Esophagus muscularis mucosa (tissue), 4 donors: ENCODE results near the gene MEF2C. TPM values are rescaled to one million over a fixed set of nuclear protein-coding genes. Genes with fewer than 3 reads are reported as not detected.

ENCODE experiments used
- DNase-seq: peaks from one replicate; pipeline ENCODE4 v3.0.0-alpha.2; 2017; ENCODE audit errors: extremely low spot score
- H3K27ac ChIP-seq, 4 donors: fragments of 200-600 bp; sonication (generic); replicated peaks in 1 of 4; 1 replicate in 3 of 4; 2 replicates in 1 of 4; pipeline ENCODE4 v1.5.1; 2016 to 2019; ENCODE audit warnings: mild to moderate bottlenecking in 1 of 4
- H3K27me3 ChIP-seq, 4 donors: fragments of 200-600 bp; sonication (generic); one replicate each; pipeline versions ENCODE4 v1.5.1 to v1.6.0; 2016 to 2019
- H3K36me3 ChIP-seq, 4 donors: fragments of 200-600 bp; sonication (generic); one replicate each; pipeline ENCODE4 v1.5.1; 2016 to 2019
- H3K4me1 ChIP-seq, 4 donors: fragments of 200-600 bp; sonication (generic); one replicate each; pipeline ENCODE4 v1.5.1; 2016 to 2019
- H3K4me3 ChIP-seq, 4 donors: fragments of 200-600 bp; sonication (generic); 1 replicate in 2 of 4; 2 replicates in 2 of 4; pipeline ENCODE4 v1.5.1; 2016 to 2019; ENCODE audit warnings: mild to moderate bottlenecking in 4 of 4, moderate library complexity in 1 of 4
- H3K9me3 ChIP-seq, 4 donors: fragments of 200-600 bp; sonication (generic); 1 replicate in 3 of 4; 2 replicates in 1 of 4; pipeline ENCODE4 v1.5.1; 2016 to 2019
- CTCF ChIP-seq, 3 experiments: fragments of 200-600 bp in 2 of 3; fragments of 450-650 bp in 1 of 3; sonication (generic) in 2 of 3; IDR thresholded peaks; one replicate each; pipeline ENCODE4 v1.5.1; 2017 to 2019; ENCODE audit warnings: antibody characterized with exemption in 3 of 3, mild to moderate bottlenecking in 2 of 3, moderate library complexity in 1 of 3
- EP300 ChIP-seq: sonication (generic); formaldehyde crosslinking; IDR thresholded peaks from one replicate; pipeline ENCODE4 v1.6.1; 2017; ENCODE audit warnings: antibody characterized with exemption
- POLR2A ChIP-seq: fragments of 450-650 bp; IDR thresholded peaks from one replicate; pipeline ENCODE4 v1.6.1; 2017; ENCODE audit warnings: antibody characterized with exemption, moderate library complexity, mild to moderate bottlenecking, low read depth
- POLR2AphosphoS5 ChIP-seq, 2 donors: sonication (generic); formaldehyde crosslinking; IDR thresholded peaks; one replicate each; pipeline ENCODE4 v1.6.1; 2017; ENCODE audit warnings: antibody characterized with exemption in 2 of 2
- WGBS: methylation state at CpG from one replicate; pipeline ENCODE4 v1.1.5; 2018; 5-methylcytosine and 5-hydroxymethylcytosine counted together
- intact Hi-C: fragments of 100-400 bp; cut with DNase I; formaldehyde crosslinking; loops from one replicate; pipeline ENCODE4 v1.15.1; 2023
- total RNA-seq, 4 donors: library from RNA; depleted of rRNA; stranded (reverse); fragments of >200 nt; gene quantifications; one replicate each; pipeline versions ENCODE4 v1.1.0 to v1.2.1, GENCODE V29; 2016

Gene MEF2C
- total RNA-seq, 4 donors from 2014 or later = 20.8 to 34.3 (median 29.0) TPM

GRCh38 chr5:88727705-88728313 lies 155.2 kb downstream of the MEF2C start:
- WGBS = 43% methylated on average over 3 of the region's 3 CpGs
- intact Hi-C loops = loop anchor here (5.0 kb wide), 1 partner anchor 1539 kb away; no protein-coding TSS in a partner anchor
- DNase-seq = no peak

GRCh38 chr5:88725454-88725853 lies 157.5 kb downstream of the MEF2C start:
- 91% methylated on average over 3 of the region's 3 CpGs for WGBS
- peaks cover 11 to 74% (median 44%) of the 10 kb centered on the region in 4 donors for H3K36me3 ChIP-seq
- TF ChIP-seq POLR2AphosphoS5 (IDR thresholded peaks at IDR 0.05) (no peak), EP300 (no peak), POLR2A (no peak), CTCF (IDR thresholded peaks at IDR 0.05) (no peak)
- H3K27ac ChIP-seq = no peak overlapping the region
- H3K4me3 ChIP-seq = no peak overlapping the region
- no peaks in the 10 kb centered on the region for H3K9me3 ChIP-seq
- intact Hi-C loops = loop anchor here (5.0 kb wide), 1 partner anchor 1542 kb away; no protein-coding TSS in a partner anchor
- H3K4me1 ChIP-seq = peaks cover 0 to 8% (median 5%) of the 10 kb centered on the region in 4 donors
- H3K27me3 ChIP-seq = no peaks in the 10 kb centered on the region
- DNase-seq = no peak

More at GRCh38 chr5:88727705-88728313, 155.2 kb downstream of the MEF2C start:
- H3K27ac ChIP-seq = no peak overlapping the region
- H3K9me3 ChIP-seq = no peaks in the 10 kb centered on the region
- H3K4me3 ChIP-seq = no peak overlapping the region
- TF ChIP-seq CTCF (IDR thresholded peaks at IDR 0.05) (peak; percentile 42 to 64 (median 61)), POLR2AphosphoS5 (IDR thresholded peaks at IDR 0.05) (no peak)
- peaks cover 0 to 13% (median 6%) of the 10 kb centered on the region in 4 donors for H3K4me1 ChIP-seq
- peaks cover 1 to 60% (median 35%) of the 10 kb centered on the region in 4 donors for H3K36me3 ChIP-seq
- H3K27me3 ChIP-seq = no peaks in the 10 kb centered on the region

GRCh38 chr5:88724201-88724600 lies 158.8 kb downstream of the MEF2C start:
- Histone ChIP-seq H3K9me3 (no peaks in the 10 kb centered on the region), H3K27me3 (no peaks in the 10 kb centered on the region), H3K4me1 (no peaks in the 10 kb centered on the region), H3K36me3 (peaks cover 11 to 79% (median 47%) of the 10 kb centered on the region in 4 donors), H3K27ac (no peak overlapping the region), H3K4me3 (no peak overlapping the region)
- no peak for DNase-seq
- TF ChIP-seq CTCF (IDR thresholded peaks at IDR 0.05) = no peak
- WGBS = 60% methylated on average over 2 of the region's 2 CpGs
- intact Hi-C loops = no loop called here

GRCh38 chr5:88722546-88723073 lies 160.4 kb downstream of the MEF2C start:
- Histone ChIP-seq H3K4me3 (no peak overlapping the region), H3K36me3 (peaks cover 11 to 76% (median 42%) of the 10 kb centered on the region in 4 donors), H3K4me1 (no peaks in the 10 kb centered on the region), H3K27me3 (no peaks in the 10 kb centered on the region), H3K27ac (no peak overlapping the region), H3K9me3 (no peaks in the 10 kb centered on the region)
- intact Hi-C loops = no loop called here
- DNase-seq = no peak
- 86% methylated on average over 20 of the region's 20 CpGs for WGBS
- no peak for TF ChIP-seq POLR2AphosphoS5 (IDR thresholded peaks at IDR 0.05)
- no peak for TF ChIP-seq EP300
- TF ChIP-seq CTCF (IDR thresholded peaks at IDR 0.05) = no peak
- TF ChIP-seq POLR2A = no peak

- H3K27ac ChIP-seq = no peak overlapping the region
- no peak overlapping the region for H3K4me3 ChIP-seq
- H3K36me3 ChIP-seq = peaks cover 11 to 57% (median 34%) of the 10 kb centered on the region in 4 donors
- H3K9me3 ChIP-seq = no peaks in the 10 kb centered on the region
- H3K27me3 ChIP-seq = no peaks in the 10 kb centered on the region
- H3K4me1 ChIP-seq = no peaks in the 10 kb centered on the region
- TF ChIP-seq POLR2AphosphoS5 (IDR thresholded peaks at IDR 0.05) (no peak), CTCF (IDR thresholded peaks at IDR 0.05) (no peak), POLR2A (no peak), EP300 (no peak)
- intact Hi-C loops = no loop called here
- 95% methylated on average over 3 of the region's 3 CpGs for WGBS
- no peak for DNase-seq
These were observed 163.6 kb downstream of the MEF2C start for GRCh38 chr5:88719434-88719833.
